HG03097 (cell line): ENCODE results near the gene C6orf62.
"Not testable (repeated sequence)": the region's sequence is repeated elsewhere in the genome, so short reads cannot be mapped to it uniquely, and the experiment has no call there.

ENCODE experiments used
- ATAC-seq: cut with Tn5 transposase; IDR thresholded peaks from one replicate; pipeline ENCODE4 v1.9.1; 2021; ENCODE audit not compliant: unreplicated experiment, low FRiP score

The C6orf62 gene

DNA sequence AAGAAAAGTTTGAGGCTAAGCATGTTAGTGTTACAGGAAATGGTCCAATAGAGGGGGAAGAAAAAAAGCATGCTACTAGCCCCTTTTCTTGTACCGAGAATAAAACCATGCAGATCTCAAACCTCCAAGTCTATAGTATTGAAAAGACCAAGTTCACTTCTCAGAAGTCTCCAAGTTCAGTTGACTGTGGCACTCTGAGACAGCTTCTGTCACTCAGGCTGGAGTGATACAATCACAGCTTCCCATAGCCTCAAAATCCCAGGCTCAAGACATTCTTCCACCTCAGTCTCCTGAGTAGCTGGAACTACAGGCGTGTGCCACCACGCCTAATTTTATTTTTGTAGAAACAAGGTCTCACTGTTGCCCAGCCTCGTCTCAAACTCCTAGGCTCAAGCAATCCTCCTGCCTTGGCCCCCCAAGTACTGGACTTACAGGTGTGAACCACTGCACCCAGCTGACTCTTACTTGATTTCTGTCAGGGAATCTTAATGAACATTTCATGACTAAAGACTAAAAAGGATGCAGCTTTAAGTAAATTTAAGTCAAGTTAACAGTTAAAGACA, 16.2 kb downstream of the C6orf62 start:
- no peak for ATAC-seq

DNA sequence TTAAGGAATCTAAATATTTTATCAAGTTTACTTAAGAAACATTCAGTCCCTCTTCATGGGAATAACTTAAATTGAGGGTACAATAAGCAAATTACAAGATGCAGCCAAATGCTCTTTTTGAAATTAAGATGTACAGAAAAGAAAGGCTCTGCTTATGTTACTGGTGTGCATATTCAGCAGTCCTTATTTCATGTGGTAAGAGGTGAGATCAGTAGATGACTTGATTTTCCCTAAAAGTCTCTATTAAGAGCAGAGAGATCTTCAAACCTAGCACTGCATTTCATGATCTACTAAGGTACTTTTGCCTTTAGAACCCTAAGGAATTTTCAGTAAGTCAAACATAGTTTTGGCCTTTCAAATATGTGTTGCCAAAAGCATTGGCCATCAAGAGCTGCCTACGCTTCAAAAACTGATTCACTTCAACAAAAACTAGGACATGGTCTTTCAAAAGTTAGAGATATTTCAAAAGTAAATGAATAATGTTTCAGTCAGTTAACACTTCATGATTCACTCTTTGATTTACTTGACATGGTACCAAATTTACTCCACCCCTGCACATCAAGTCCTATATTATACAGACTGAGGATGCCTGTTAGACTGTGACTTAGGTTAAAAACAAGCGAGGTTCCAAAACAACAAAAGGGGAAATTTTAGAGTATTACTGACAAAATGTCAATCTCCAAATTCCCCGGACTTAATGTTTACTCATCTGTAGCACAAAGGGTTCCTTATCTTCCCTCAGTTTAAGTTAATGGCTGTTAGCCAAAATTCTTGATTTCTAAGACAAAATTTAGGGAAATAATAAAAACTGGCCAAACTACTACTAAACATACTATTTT, 19.2 kb downstream of the C6orf62 start:
- ATAC-seq, result no peak

- no peak for ATAC-seq
These were observed 22.9 kb downstream of the C6orf62 start for GRCh38 chr6:24696097-24696496.

- ATAC-seq, result not testable (repeated sequence)
These were observed 23.3 kb downstream of the C6orf62 start for GRCh38 chr6:24695635-24696034.

- no peak for ATAC-seq
These were observed 24.8 kb downstream of the C6orf62 start for GRCh38 chr6:24694198-24694597.

DNA sequence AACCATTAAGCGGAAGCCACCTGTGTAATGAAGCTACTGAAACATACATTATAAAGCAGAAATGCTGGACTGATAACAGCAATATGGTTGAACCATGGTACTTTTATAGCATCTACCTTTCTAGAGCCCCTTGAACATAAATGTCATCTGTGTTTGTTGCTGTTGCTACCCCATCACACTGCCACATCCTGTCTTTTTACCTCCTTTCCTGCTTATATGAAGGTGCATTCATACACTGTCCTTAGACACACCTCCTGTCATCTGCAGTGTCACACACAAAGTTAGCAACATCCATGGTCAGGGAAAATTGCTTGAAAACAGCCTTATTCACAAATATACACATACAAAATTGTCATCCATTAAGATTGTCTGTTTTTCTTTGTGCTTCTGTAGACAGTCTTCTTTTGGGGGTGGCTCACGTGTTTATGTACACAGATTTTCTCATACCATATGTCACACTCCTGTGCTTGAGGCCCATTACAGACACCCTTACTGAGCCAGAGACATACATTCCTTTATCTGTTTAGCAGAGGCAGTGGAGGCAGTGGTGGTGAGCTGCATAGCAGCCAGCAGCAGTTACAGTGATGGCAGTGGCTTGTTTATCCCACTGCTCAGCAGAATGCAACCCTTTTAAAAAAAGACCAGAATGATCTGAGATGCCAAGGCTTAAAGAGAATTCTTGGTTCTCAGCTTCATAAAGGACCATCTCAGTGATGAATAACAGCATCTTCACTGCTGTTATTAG, 25.9 kb downstream of the C6orf62 start:
- no peak for ATAC-seq

DNA sequence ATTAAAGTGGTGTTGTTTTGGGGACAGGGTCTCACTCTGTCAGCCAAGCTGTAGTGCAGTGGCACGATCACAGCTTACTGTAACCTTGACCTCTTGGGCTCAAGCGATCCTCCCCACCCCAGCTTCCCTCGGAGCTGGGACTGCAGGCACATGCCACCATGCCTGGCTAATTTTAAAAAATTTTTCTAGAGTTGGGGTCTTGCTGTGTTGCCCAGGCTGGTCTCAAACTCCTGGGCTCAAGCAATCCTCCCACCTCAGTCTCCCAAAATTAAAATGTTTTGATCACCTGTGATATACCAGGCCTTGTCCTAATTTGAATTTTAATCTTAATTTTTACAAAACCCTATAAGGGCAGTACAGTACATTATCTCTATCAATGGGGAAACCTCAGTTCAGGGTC, 26.5 kb downstream of the C6orf62 start:
- ATAC-seq, result no peak

DNA sequence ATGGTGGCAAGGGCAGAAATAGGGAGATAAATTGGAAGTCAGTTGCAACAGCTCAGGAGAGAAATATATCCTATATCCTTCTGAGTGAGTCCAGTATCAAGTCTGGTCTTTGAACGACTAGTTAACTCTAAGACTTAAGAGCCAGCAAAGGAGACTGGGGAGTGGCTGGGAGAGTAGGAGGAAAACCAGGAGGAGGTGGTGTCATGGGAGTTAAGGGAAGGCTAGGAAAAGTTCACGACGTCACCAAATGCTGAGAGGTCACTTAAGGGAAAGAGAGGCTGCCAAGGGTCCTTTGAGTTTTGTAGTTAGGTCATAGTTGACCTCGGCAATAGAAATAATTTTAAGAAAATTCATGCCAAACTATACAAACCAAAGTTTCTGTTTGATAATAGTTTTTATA, 27.0 kb downstream of the C6orf62 start:
- ATAC-seq, result no peak

DNA sequence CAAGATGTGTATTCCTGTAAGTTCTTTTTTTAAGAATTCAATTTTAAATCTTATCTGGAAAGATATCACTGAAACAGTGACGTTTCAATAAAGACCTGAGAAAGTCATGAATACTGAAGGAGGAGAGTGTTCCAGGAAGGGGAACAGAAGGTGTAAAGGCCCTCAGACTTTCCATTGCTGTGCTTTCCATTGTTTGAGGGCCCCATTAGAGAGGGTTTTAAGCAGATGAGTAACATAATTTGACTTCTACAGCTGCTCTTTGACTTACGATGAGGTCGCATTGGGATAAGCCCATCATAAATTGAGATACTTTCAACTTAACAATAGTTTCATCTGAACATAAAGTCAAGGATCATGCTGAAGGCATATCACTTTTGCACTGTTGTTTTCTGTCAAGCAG, 27.4 kb downstream of the C6orf62 start:
- ATAC-seq, result no peak

GRCh38 chr6:24690593-24690992, 28.4 kb downstream of the C6orf62 start:
- ATAC-seq, result no peak

DNA sequence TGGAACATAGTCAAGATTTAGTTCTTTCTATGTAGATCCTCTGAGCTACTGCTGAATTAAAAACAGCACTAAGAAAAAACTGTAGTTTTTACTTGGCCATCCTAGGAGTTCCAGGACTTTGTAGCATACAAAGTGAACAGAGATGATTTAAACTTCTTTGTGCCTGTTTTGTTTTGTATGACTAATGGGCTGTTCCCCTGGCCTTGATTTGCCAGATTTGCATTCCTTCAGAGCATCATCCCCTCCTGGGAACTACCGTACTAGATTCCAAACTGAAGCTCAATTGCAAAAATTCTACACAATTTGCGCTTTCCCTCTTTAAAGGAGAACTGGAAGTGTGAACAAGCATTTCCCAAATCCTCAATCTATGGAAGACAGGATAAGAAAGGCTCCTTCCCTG, 29.0 kb downstream of the C6orf62 start:
- no peak for ATAC-seq

DNA sequence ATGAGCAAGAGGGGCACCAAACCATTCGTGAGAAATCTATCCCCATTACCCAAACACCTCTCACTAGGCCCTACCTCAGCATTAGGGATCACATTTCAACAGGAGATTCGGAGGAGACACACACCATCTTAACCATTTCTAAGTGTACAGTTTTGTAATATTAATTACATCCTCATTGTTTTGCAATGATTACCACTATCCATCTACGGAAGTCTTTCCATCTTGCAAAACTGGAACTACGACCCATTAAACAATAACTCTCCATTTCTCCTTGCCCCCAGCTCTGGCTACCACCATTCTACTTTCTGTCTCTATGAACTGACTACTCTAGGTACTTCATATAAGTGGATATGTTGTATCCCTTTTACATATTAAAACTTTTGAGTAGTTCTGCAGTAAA, 32.0 kb downstream of the C6orf62 start:
- ATAC-seq, result no peak

DNA sequence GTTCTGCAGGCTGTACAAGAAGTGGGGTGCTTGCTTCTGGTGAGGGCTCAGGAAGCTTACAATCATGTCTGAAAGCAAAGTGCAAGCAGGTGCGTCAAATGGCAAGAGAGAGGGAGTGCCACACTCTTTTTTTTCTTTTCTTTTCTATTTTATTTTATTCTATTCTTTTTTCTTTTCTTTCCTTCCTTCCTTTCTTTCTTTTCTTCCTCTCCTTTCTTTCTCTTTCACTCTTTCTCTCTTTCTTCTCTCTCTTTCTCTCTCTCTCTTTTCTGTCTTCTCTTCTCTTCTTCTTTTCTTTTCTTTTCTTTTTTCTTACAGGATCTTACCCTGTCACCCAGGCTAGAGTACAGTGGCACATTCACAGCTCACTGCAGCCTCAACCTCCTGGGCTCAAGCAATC, 32.5 kb downstream of the C6orf62 start:
- ATAC-seq, result no peak

- no peak for ATAC-seq
These were observed 35.4 kb downstream of the C6orf62 start for GRCh38 chr6:24683297-24684296.

DNA sequence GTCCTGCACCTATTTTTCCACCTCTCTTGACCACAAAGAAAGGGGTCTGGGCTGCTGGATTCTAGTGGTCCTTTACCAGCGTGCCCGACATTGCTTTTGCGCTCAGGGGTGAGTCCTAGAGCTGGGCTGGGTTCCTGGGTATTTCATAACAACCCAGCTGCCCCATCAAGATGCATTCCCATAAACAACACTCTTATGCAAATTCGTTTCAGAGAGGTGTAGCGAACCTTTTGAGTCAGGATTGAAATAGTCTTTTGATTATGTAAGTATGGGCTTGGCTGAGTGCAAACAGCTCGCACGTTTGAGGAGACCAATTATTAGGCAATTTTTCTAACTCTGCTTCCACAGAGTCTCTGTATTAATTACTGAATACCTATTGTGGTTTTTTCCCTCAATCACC, 38.4 kb downstream of the C6orf62 start:
- no peak for ATAC-seq

GRCh38 chr6:24678792-24679352, 40.1 kb downstream of the C6orf62 start:
- ATAC-seq, result not testable (repeated sequence)

DNA sequence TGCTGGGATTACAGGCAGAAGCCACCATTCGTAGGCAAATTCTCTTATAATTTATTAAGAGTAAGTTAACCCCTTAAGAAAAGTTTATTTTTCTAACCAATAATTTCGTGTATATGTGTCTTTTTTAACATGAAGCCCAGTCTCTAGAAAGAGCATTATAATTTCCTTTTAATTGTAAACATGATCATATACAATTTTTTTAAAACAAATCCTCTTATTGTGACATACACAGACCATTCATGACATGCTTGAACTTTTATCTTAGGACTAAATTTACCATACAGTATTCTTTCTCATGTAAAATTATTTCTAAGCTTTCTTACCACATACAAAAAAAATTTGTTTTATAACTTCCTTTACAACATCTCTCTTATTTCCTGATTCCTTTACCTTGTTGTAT, 45.3 kb downstream of the C6orf62 start:
- ATAC-seq, result no peak

- ATAC-seq, result no peak
These were observed 46.3 kb downstream of the C6orf62 start for GRCh38 chr6:24672620-24673182.

- not testable (repeated sequence) for ATAC-seq
These were observed 47.9 kb downstream of the C6orf62 start for GRCh38 chr6:24671077-24671476.

DNA sequence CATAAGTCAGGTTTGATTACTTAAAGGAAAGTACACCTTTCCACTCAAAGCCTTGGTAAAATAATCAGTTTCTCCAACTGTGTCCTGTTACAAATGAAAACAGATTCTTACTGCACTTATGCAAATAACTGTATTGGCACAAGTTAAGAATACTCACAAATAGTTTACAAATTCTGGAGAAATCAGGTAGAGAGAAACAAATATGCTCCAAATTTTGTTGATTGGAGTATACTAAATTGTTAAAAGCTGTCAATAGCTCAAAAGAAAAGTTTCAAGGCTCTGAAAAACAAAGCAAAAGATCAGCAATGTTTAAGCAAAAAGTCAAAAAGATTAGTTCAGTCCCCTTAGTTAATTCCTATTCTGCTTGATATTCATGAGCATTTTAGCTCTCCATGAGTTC, 48.5 kb downstream of the C6orf62 start:
- ATAC-seq, result not testable (repeated sequence)
